ENCODE measurements around the gene TGFB3.

DNA sequence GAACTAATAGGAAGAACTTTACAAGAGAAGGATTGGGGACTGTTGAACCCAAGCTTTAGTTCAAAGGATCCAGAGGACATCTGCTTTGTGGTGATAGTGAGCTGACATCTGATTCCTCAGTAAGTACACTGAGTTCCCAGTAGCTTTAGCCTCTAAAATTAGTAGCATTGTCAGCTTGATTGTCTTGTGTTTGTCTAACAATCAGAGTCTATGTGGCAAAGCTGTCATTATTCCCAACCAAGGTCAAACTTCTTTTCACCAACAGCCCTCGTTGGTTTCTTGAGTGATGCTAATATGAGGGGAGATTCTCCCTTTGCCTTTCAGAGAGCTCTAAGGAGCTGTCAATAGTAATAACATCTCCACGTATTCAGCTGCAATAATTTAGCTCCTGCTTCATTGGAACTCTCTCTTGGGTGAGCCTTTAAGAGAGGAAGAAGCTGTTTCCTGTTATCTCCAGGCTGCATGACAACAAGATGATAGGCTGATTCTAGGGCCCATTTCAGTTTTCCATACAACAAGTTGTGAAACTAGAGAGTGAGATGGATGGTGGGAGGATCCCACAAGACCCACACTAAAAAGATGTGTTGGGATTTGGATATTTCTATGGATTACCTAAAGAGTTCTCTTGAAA, 46.7 kb downstream of the TGFB3 start:
- TF ChIP-seq, protein P1, sequence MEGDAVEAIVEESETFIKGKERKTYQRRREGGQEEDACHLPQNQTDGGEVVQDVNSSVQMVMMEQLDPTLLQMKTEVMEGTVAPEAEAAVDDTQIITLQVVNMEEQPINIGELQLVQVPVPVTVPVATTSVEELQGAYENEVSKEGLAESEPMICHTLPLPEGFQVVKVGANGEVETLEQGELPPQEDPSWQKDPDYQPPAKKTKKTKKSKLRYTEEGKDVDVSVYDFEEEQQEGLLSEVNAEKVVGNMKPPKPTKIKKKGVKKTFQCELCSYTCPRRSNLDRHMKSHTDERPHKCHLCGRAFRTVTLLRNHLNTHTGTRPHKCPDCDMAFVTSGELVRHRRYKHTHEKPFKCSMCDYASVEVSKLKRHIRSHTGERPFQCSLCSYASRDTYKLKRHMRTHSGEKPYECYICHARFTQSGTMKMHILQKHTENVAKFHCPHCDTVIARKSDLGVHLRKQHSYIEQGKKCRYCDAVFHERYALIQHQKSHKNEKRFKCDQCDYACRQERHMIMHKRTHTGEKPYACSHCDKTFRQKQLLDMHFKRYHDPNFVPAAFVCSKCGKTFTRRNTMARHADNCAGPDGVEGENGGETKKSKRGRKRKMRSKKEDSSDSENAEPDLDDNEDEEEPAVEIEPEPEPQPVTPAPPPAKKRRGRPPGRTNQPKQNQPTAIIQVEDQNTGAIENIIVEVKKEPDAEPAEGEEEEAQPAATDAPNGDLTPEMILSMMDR (IDR thresholded peaks at IDR 0.05) = no peak
- TF ChIP-seq EZH2phosphoT487 (IDR thresholded peaks at IDR 0.05) = no peak

Data from neural progenitor cell (in vitro differentiated cells).